Keratinocyte (primary cell): ENCODE results near the gene NUMB.

Source experiments
- CTCF ChIP-seq, 3 experiments: IDR thresholded peaks in 1 of 3; conservative IDR thresholded peaks in 1 of 3; optimal IDR thresholded peaks in 1 of 3; 2 replicates in 2 of 3; 3 replicates in 1 of 3; pipeline versions ENCODE3 to v1.5.1; 2011; ENCODE audit warnings: low read length in 3 of 3, mild to moderate bottlenecking in 3 of 3, moderate library complexity in 2 of 3, control low read depth in 1 of 3, inconsistent platforms in 1 of 3; ENCODE audit not compliant: insufficient read depth in 2 of 3; ENCODE audit errors: extremely low read depth in 1 of 3
- EZH2 ChIP-seq: IDR thresholded peaks from one replicate; pipeline ENCODE4 v1.6.1; 2012; ENCODE audit warnings: inconsistent platforms, mild to moderate bottlenecking, low read length, moderate library complexity

GRCh38 chr14:73259837-73260236 is 198.5 kb downstream of the NUMB start:
- TF ChIP-seq CTCF (optimal IDR thresholded peaks at IDR 0.05 in 1 of 3, IDR thresholded peaks at IDR 0.05 in 1 of 3, conservative IDR thresholded peaks at IDR 0.05 in 1 of 3; ENCODE audit: extremely low read depth in 1 of 3, insufficient read depth in 2 of 3, low read length in 3 of 3) = no peak
- no peak for TF ChIP-seq EZH2
